Mammary epithelial cell (primary cell): ENCODE results near the gene SLC16A12.
A peak's percentile ranks its signal among the peaks of the same experiment; 100 is the strongest.

Source experiments
- CTCF ChIP-seq, 2 donors: IDR thresholded peaks in 1 of 2; conservative IDR thresholded peaks in 1 of 2; 2 replicates each; pipeline ENCODE4 v1.5.1; 2011 to 2012; ENCODE audit warnings: inconsistent platforms in 2 of 2, low read length in 2 of 2, mild to moderate bottlenecking in 2 of 2, control low read depth in 1 of 2, low read depth in 1 of 2; ENCODE audit not compliant: insufficient read depth in 1 of 2; ENCODE audit errors: extremely low read depth in 1 of 2
- EZH2 ChIP-seq: IDR thresholded peaks from 2 replicates; pipeline ENCODE4 v1.6.1; 2012; ENCODE audit warnings: low read length, inconsistent platforms, borderline replicate concordance

- no peak for TF ChIP-seq EZH2
- peak; percentile 76 to 80 for TF ChIP-seq CTCF (conservative IDR thresholded peaks at IDR 0.05 in 1 of 2, IDR thresholded peaks at IDR 0.05 in 1 of 2; ENCODE audit: extremely low read depth in 1 of 2, insufficient read depth in 1 of 2, low read depth in 1 of 2, low read length in 2 of 2)
These were observed 109.0 kb downstream of the SLC16A12 start for GRCh38 chr10:89426230-89426868.
